Endothelial cell of hepatic sinusoid (primary cell): ENCODE results near the gene HEMK1.

Experiments
- in situ Hi-C: cut with HindIII; loops from 2 replicates; pipeline ENCODE4 v1.10.0; 2017; ENCODE audit warnings: low sequenced_read_pairs

HEMK1 gene

GRCh38 chr3:50611464-50612233 is 42.3 kb downstream of the HEMK1 start, which contains the start of gene CISH:
Gene CISH, minus strand, starts transcription at chr3:50611774. Its CDS starts 124 bp downstream, at chr3:50611650.
- in situ Hi-C loops: loop anchor here (25.0 kb wide), 1 partner anchor 1051 kb away; the partner anchor contains the start of gene TEX264

- in situ Hi-C loops: loop anchor here (25.0 kb wide), 1 partner anchor 1050 kb away; the partner anchor contains the start of gene TEX264
These were observed 43.0 kb downstream of the HEMK1 start for GRCh38 chr3:50612234-50612882.

- in situ Hi-C loops: loop anchor here (25.0 kb wide), 1 partner anchor 1049 kb away; the partner anchor contains the start of gene TEX264
These were observed 43.9 kb downstream of the HEMK1 start for GRCh38 chr3:50612970-50613846.

GRCh38 chr3:50615190-50615589 is 45.9 kb downstream of the HEMK1 start:
- in situ Hi-C loops: loop anchor here (5.0 to 25.0 kb wide), 2 partner anchors 78 to 1047 kb away; partner anchors contain the start of gene TEX264

- in situ Hi-C loops: loop anchor here (5.0 to 25.0 kb wide), 2 partner anchors 79 to 1046 kb away; partner anchors contain the start of gene TEX264
These were observed 46.9 kb downstream of the HEMK1 start for GRCh38 chr3:50616003-50616769.

- in situ Hi-C loops: loop anchor here (5.0 to 25.0 kb wide), 2 partner anchors 79 to 1046 kb away; partner anchors contain the start of gene TEX264
These were observed 47.4 kb downstream of the HEMK1 start for GRCh38 chr3:50616770-50617095.

GRCh38 chr3:50617096-50617791 is 47.9 kb downstream of the HEMK1 start, which contains the start of gene MAPKAPK3:
Gene MAPKAPK3, plus strand, starts transcription at chr3:50617151. Its CDS starts 415 bp downstream, at chr3:50617566.
- in situ Hi-C loops: loop anchor here (5.0 to 25.0 kb wide), 2 partner anchors 80 to 1045 kb away; partner anchors contain the start of gene TEX264

- in situ Hi-C loops: loop anchor here (5.0 to 25.0 kb wide), 2 partner anchors 81 to 1044 kb away; partner anchors contain the start of gene TEX264
These were observed 48.7 kb downstream of the HEMK1 start for GRCh38 chr3:50617911-50618481.

GRCh38 chr3:50620420-50620819 is 51.1 kb downstream of the HEMK1 start:
- in situ Hi-C loops: loop anchor here (25.0 kb wide), 1 partner anchor 1042 kb away; the partner anchor contains the start of gene TEX264

GRCh38 chr3:50620820-50621219 is 51.5 kb downstream of the HEMK1 start:
- in situ Hi-C loops: loop anchor here (25.0 kb wide), 1 partner anchor 1041 kb away; the partner anchor contains the start of gene TEX264

GRCh38 chr3:50622881-50623280 is 53.6 kb downstream of the HEMK1 start:
- in situ Hi-C loops: loop anchor here (25.0 kb wide), 1 partner anchor 1039 kb away; the partner anchor contains the start of gene TEX264

GRCh38 chr3:50623840-50624474 is 54.6 kb downstream of the HEMK1 start:
- in situ Hi-C loops: loop anchor here (25.0 kb wide), 1 partner anchor 1038 kb away; the partner anchor contains the start of gene TEX264

GRCh38 chr3:50624634-50625033 is 55.3 kb downstream of the HEMK1 start:
- in situ Hi-C loops: loop anchor here (25.0 kb wide), 1 partner anchor 1038 kb away; the partner anchor contains the start of gene TEX264

- in situ Hi-C loops: no loop called here
These were observed 56.2 kb downstream of the HEMK1 start for GRCh38 chr3:50625231-50626182.

- in situ Hi-C loops: no loop called here
These were observed 57.1 kb downstream of the HEMK1 start for GRCh38 chr3:50626401-50626800.

GRCh38 chr3:50627407-50628051 is 58.2 kb downstream of the HEMK1 start:
- in situ Hi-C loops: no loop called here
